Measurements from ENCODE around the gene OSBPL2.

- TF ChIP-seq CTCF (conservative IDR thresholded peaks at IDR 0.05; ENCODE audit: low read depth in 2 of 2) (no peak), EZH2 (IDR thresholded peaks at IDR 0.05; ENCODE audit: low read depth, unreplicated experiment) (no peak), POLR2AphosphoS5 (IDR thresholded peaks at IDR 0.05; ENCODE audit: low read depth) (no peak), ETS1 (IDR thresholded peaks at IDR 0.05) (no peak), JUNB (IDR thresholded peaks at IDR 0.05; ENCODE audit: unreplicated experiment) (no peak), EZH2phosphoT487 (IDR thresholded peaks at IDR 0.05; ENCODE audit: unreplicated experiment) (no peak), CREB1 (CRISPR knock-in tag; IDR thresholded peaks at IDR 0.05; ENCODE audit: low read depth) (no peak), ZNF114 (CRISPR knock-in tag; IDR thresholded peaks at IDR 0.05) (no peak), REST (IDR thresholded peaks at IDR 0.05; ENCODE audit: unreplicated experiment) (peak; percentile 76), NANOG (IDR thresholded peaks at IDR 0.05; ENCODE audit: borderline replicate concordance) (no peak), STAT1 (IDR thresholded peaks at IDR 0.05; ENCODE audit: unreplicated experiment) (no peak)
These were observed 18.2 kb upstream of the OSBPL2 start, which contains the start of gene HRH3 for GRCh38 chr20:62219992-62220665.

Measured in GM23338 (cell line).